Astrocyte of the cerebellum (primary cell): ENCODE data around the gene SMTNL1.

Experiments
- DNase-seq: peaks from one replicate; pipeline ENCODE4 v3.0.0-alpha.2; 2011; ENCODE audit warnings: low read depth
- H3K4me3 ChIP-seq: 2 replicates; pipeline ENCODE4 v1.5.1; 2011; ENCODE audit warnings: mild to moderate bottlenecking, low read depth, low read length, moderate library complexity
- in situ Hi-C: cut with HindIII; loops from 2 replicates; pipeline ENCODE4 v1.10.0; 2017; ENCODE audit warnings: low sequenced_read_pairs
- TF ChIP-seq, protein P1 (sequence below): IDR thresholded peaks from 2 replicates; pipeline ENCODE4 v1.5.1; 2012; ENCODE audit warnings: low read length, low read depth, moderate library complexity, mild to moderate bottlenecking; ENCODE audit errors: missing control alignments

The SMTNL1 gene, protein sequence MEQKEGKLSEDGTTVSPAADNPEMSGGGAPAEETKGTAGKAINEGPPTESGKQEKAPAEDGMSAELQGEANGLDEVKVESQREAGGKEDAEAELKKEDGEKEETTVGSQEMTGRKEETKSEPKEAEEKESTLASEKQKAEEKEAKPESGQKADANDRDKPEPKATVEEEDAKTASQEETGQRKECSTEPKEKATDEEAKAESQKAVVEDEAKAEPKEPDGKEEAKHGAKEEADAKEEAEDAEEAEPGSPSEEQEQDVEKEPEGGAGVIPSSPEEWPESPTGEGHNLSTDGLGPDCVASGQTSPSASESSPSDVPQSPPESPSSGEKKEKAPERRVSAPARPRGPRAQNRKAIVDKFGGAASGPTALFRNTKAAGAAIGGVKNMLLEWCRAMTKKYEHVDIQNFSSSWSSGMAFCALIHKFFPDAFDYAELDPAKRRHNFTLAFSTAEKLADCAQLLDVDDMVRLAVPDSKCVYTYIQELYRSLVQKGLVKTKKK

DNA sequence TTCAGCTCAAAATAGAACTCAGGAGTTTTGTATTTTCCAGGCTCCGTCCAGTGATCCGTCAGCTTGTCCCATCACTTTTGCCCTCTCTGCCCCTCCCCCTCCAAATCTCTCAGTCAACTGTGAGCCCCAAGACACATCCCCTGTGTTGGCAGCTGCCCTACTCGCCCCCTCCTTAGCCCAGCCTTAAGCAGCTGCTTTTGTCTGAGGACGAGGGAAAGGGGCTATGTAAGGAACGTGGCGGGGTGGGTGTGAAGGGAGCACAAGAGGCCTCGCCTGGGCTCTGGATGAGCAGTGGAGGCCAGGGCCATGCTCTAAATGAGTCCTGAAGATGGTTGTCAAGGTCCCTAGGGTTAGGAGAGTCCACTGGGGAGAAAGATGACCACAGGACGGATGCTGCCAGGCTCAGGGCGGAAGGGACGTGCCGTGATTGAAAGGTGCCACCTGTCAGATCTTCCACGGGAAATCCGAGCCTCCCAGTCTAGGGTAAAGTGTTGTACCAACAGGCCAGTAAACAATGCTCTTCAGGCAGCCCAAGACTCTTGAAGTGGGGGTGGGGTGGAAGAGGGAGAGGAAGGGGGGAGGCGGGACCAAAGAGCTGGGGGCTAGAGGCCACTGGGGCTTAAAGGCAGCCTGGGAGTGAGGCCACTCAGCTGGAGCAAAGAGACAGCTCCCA is at the start of gene SMTNL1:
TSS of gene SMTNL1 (plus strand) at position 649 of the 673 bp plus-strand sequence. CDS start 5,048 bp downstream, outside the sequence.
- H3K4me3 ChIP-seq = no peak within 1 kb of the TSS
- TF ChIP-seq, protein P1, sequence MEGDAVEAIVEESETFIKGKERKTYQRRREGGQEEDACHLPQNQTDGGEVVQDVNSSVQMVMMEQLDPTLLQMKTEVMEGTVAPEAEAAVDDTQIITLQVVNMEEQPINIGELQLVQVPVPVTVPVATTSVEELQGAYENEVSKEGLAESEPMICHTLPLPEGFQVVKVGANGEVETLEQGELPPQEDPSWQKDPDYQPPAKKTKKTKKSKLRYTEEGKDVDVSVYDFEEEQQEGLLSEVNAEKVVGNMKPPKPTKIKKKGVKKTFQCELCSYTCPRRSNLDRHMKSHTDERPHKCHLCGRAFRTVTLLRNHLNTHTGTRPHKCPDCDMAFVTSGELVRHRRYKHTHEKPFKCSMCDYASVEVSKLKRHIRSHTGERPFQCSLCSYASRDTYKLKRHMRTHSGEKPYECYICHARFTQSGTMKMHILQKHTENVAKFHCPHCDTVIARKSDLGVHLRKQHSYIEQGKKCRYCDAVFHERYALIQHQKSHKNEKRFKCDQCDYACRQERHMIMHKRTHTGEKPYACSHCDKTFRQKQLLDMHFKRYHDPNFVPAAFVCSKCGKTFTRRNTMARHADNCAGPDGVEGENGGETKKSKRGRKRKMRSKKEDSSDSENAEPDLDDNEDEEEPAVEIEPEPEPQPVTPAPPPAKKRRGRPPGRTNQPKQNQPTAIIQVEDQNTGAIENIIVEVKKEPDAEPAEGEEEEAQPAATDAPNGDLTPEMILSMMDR = no peak
- DNase-seq = no peak
- in situ Hi-C loops = no loop called here

- DNase-seq = no peak
- TF ChIP-seq, protein P1 = no peak
- H3K4me3 ChIP-seq = no peak overlapping the region
- in situ Hi-C loops = no loop called here
Observed at GRCh38 chr11:57487920-57488659, 49.3 kb upstream of the SMTNL1 start.

GRCh38 chr11:57490456-57491248 is 46.7 kb upstream of the SMTNL1 start:
- TF ChIP-seq, protein P1 = no peak
- H3K4me3 ChIP-seq = no peak overlapping the region
- no peak for DNase-seq
- in situ Hi-C loops = no loop called here

DNA sequence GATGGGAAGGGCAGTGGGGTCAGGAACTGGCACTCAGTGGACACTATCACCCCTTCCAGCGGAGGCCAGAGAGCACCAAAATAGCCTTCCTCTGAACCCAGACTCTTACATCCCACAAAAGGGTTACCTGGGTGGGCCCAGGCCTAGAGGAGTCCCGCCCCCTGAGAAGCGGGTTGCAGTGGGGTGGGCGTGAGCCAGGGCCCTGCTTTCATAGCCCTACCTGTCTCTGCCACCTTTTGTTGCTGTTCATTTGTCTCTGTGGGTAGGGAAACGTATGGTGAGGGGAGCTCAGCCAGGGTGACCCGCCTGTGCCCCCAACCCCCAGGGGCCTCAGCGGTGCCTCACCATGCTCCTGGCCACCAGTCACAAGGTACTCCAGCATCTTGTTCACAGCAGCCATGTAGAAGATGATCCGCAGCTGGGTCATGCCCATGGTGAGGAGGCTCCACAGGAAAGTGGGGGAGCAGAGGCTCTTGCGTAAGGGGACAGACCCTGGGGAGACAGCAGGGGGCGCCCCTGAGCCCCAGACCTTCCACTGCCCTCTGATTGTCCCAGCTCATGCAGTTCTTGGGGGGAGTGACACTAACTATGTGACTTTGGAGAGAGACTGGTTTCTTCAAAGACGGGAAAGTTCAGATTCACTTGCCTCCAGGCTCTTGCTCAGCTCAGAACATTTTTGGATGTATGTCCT is 45.9 kb upstream of the SMTNL1 start:
- no peak overlapping the region for H3K4me3 ChIP-seq
- TF ChIP-seq, protein P1 = peak; percentile 65
- no peak for DNase-seq
- in situ Hi-C loops = no loop called here

- no peak for DNase-seq
- in situ Hi-C loops = no loop called here
- TF ChIP-seq, protein P1 = peak; percentile 95
- H3K4me3 ChIP-seq = no peak overlapping the region
Observed at GRCh38 chr11:57493507-57494503, 43.6 kb upstream of the SMTNL1 start.
